Measurements from ENCODE around the gene ARF5. TPM values are rescaled to one million over a fixed set of nuclear protein-coding genes. Genes with fewer than 3 reads are reported as not detected.

ARF5 gene
- total and polyA plus RNA-seq, 12 donors = 84.8 to 185 (median 91.1) TPM

DNA sequence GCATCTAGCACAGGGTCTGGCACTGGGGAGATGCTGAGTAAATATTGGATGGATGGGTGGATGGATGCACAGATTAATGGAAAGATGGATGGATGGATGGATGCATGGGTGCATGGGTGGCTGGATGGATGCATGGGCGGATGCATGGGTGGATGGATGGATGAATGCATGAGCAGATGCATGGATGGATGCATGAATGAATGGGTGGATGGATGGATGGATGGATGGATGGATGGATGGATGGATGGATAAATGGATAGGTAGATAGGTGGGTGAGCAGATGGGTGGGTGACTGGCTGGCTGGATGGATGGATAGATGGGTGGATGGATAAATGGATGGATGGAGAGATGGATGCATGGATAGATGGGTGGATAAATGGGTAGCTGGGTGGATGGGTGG is 24.1 kb downstream of the ARF5 start:
- Histone ChIP-seq H3K4me3 (no peak overlapping the region), H3K4me1 (no peaks in the 10 kb centered on the region), H3K36me3 (no peaks in the 10 kb centered on the region), H3K27me3 (peaks cover 0 to 42% (median 25%) of the 10 kb centered on the region in 7 donors), H3K27ac (no peak overlapping the region), H3K9me3 (peaks cover 0 to 20% (median 4%) of the 10 kb centered on the region in 11 donors)
- TF ChIP-seq, protein P1, sequence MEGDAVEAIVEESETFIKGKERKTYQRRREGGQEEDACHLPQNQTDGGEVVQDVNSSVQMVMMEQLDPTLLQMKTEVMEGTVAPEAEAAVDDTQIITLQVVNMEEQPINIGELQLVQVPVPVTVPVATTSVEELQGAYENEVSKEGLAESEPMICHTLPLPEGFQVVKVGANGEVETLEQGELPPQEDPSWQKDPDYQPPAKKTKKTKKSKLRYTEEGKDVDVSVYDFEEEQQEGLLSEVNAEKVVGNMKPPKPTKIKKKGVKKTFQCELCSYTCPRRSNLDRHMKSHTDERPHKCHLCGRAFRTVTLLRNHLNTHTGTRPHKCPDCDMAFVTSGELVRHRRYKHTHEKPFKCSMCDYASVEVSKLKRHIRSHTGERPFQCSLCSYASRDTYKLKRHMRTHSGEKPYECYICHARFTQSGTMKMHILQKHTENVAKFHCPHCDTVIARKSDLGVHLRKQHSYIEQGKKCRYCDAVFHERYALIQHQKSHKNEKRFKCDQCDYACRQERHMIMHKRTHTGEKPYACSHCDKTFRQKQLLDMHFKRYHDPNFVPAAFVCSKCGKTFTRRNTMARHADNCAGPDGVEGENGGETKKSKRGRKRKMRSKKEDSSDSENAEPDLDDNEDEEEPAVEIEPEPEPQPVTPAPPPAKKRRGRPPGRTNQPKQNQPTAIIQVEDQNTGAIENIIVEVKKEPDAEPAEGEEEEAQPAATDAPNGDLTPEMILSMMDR (IDR thresholded peaks at IDR 0.05) = no peak
- intact Hi-C loops (cut with DNase I) = no loop called here
- DNase-seq = no peak
- 87 to 94% methylated on average over 1 of the region's 1 CpG for WGBS, 2 donors
- no peak for ATAC-seq

DNA sequence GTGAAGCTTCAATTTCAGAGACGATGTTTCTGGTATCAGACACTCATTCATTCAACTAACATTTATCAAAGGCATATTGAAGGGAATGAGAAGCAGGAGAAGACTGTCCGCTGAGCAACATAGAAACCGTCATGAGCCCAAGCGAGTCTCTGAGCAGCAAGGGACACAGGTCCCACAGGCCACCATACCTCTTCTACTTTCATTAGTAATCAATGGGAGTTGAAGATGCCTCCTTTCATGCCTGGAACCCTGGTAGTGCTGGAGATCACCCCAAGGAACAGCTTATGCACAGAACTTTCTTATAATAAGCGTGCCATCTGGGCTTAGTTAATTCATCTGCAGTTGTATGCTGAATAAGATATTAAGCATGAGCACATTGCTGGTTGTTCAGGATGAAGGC is 28.5 kb downstream of the ARF5 start:
- Histone ChIP-seq H3K27ac (no peak overlapping the region), H3K27me3 (peaks cover 9 to 84% (median 70%) of the 10 kb centered on the region in 7 donors), H3K36me3 (no peaks in the 10 kb centered on the region), H3K4me3 (no peak overlapping the region), H3K4me1 (peaks cover 0 to 4% (median 0%) of the 10 kb centered on the region in 9 donors), H3K9me3 (no peaks in the 10 kb centered on the region)
- DNase-seq = no peak
- TF ChIP-seq, protein P1 (IDR thresholded peaks at IDR 0.05) = no peak
- WGBS, 2 donors = 89 to 94% methylated on average over 5 of the region's 5 CpGs
- intact Hi-C loops (cut with DNase I) = no loop called here
- ATAC-seq = no peak

DNA sequence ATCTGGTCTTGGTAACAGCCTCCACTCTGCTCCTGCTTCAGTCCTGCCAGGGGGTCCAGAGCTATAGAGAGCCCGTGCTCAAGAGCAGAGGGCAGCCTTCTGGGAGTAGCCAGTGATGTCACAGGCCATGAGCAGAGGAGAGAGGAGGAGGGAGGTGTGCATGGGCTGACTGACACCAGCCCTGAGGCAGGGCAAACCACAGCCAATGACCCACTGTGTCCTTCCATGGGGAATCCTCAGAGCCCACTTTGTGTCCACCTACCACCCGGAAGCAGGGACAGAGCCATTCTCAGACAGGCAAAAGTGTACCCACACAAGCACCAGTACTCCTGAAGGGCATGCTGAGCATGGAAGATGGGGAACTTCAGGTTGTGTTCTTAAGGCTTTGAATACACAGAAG is 29.8 kb downstream of the ARF5 start, which contains the start of gene PAX4:
TSS of gene PAX4 (minus strand) at position 101 of the 400 bp plus-strand sequence. CDS start 2,214 bp downstream, outside the sequence.
- no peaks in the 10 kb centered on the region for H3K9me3 ChIP-seq
- no peak within 1 kb of the TSS for H3K4me3 ChIP-seq
- ATAC-seq = no peak
- intact Hi-C loops (cut with DNase I) = no loop called here
- no peaks in the 10 kb centered on the region for H3K36me3 ChIP-seq
- no peak for DNase-seq
- H3K27me3 ChIP-seq = peaks cover 9 to 97% (median 74%) of the 10 kb centered on the region in 7 donors
- H3K27ac ChIP-seq = no peak within 1 kb of the TSS
- TF ChIP-seq, protein P1 (IDR thresholded peaks at IDR 0.05) = no peak
- peaks cover 0 to 4% (median 0%) of the 10 kb centered on the region in 9 donors for H3K4me1 ChIP-seq
- 45 to 50% methylated on average over 2 of the region's 2 CpGs for WGBS, 2 donors

- intact Hi-C loops (cut with DNase I) = no loop called here
- no peak overlapping the region for H3K27ac ChIP-seq
- peaks cover 9 to 97% (median 75%) of the 10 kb centered on the region in 7 donors for H3K27me3 ChIP-seq
- H3K36me3 ChIP-seq = no peaks in the 10 kb centered on the region
- H3K4me1 ChIP-seq = peaks cover 0 to 4% (median 0%) of the 10 kb centered on the region in 9 donors
- no peak for DNase-seq
- H3K4me3 ChIP-seq = no peak overlapping the region
- ATAC-seq = no peak
- TF ChIP-seq, protein P1 (IDR thresholded peaks at IDR 0.05) = no peak
- 60 to 70% methylated on average over 1 of the region's 1 CpG for WGBS, 2 donors
- no peaks in the 10 kb centered on the region for H3K9me3 ChIP-seq
These were observed 30.6 kb downstream of the ARF5 start for GRCh38 chr7:127618775-127619174.

Measured in heart right ventricle (tissue), 16 donors.